Activated T-helper 17 cell treated with anti-CD3 and anti-CD28 coated beads, Interleukin-2, amount 50 U/mL, for 72 hours (primary cell): Measurements from ENCODE around the gene GOPC. TPM values are rescaled to one million over a fixed set of nuclear protein-coding genes. Genes with fewer than 3 reads are reported as not detected.
"Not testable (repeated sequence)": the region's sequence is repeated elsewhere in the genome, so short reads cannot be mapped to it uniquely, and the experiment has no call there.

ENCODE experiments used
- ATAC-seq: fragments of 150-1000 bp; cut with Tn5 transposase; replicated peaks from 2 replicates; pipeline ENCODE4 v1.10.0; 2021; ENCODE audit warnings: mild to moderate bottlenecking, moderate library complexity
- H3K27ac Mint-ChIP-seq: one replicate; pipeline ENCODE4 v1.8.0; 2022; ENCODE audit warnings: mixed read lengths
- H3K27me3 Mint-ChIP-seq: one replicate; pipeline ENCODE4 v1.8.0; 2022; ENCODE audit warnings: mixed read lengths
- H3K36me3 Mint-ChIP-seq: one replicate; pipeline ENCODE4 v1.8.0; 2022; ENCODE audit warnings: low read depth, mild to moderate bottlenecking, mixed read lengths
- H3K4me1 Mint-ChIP-seq: one replicate; pipeline ENCODE4 v1.8.0; 2022; ENCODE audit warnings: mixed read lengths
- H3K4me3 Mint-ChIP-seq: one replicate; pipeline ENCODE4 v1.8.0; 2022; ENCODE audit warnings: mild to moderate bottlenecking, mixed read lengths
- H3K9me3 Mint-ChIP-seq: one replicate; pipeline ENCODE4 v1.8.0; 2022; ENCODE audit warnings: mixed read lengths
- total RNA-seq, 2 donors: library from RNA; stranded (reverse); gene quantifications; one replicate each; pipeline ENCODE4 v1.2.3, GENCODE V29; 2022

Gene GOPC
- total RNA-seq, 2 donors from 2014 or later = 16.3 to 20.4 TPM

- Mint-ChIP-seq H3K9me3 (no peaks in the 10 kb centered on the region), H3K4me3 (no peak overlapping the region), H3K27me3 (no peaks in the 10 kb centered on the region), H3K36me3 (no peaks in the 10 kb centered on the region), H3K27ac (no peak overlapping the region), H3K4me1 (no peaks in the 10 kb centered on the region)
- ATAC-seq = no peak
Observed at GRCh38 chr6:117521791-117522502, 80.4 kb downstream of the GOPC start.

- Mint-ChIP-seq H3K36me3 (no peaks in the 10 kb centered on the region), H3K4me1 (no peaks in the 10 kb centered on the region), H3K4me3 (no peak overlapping the region), H3K27ac (no peak overlapping the region), H3K9me3 (no peaks in the 10 kb centered on the region), H3K27me3 (no peaks in the 10 kb centered on the region)
- ATAC-seq = no peak
Observed at GRCh38 chr6:117520603-117521395, 81.5 kb downstream of the GOPC start.

GRCh38 chr6:117518870-117519269 is 83.4 kb downstream of the GOPC start:
- Mint-ChIP-seq H3K4me1 (no peaks in the 10 kb centered on the region), H3K9me3 (no peaks in the 10 kb centered on the region), H3K36me3 (no peaks in the 10 kb centered on the region), H3K27ac (no peak overlapping the region), H3K27me3 (no peaks in the 10 kb centered on the region), H3K4me3 (no peak overlapping the region)
- no peak for ATAC-seq

DNA sequence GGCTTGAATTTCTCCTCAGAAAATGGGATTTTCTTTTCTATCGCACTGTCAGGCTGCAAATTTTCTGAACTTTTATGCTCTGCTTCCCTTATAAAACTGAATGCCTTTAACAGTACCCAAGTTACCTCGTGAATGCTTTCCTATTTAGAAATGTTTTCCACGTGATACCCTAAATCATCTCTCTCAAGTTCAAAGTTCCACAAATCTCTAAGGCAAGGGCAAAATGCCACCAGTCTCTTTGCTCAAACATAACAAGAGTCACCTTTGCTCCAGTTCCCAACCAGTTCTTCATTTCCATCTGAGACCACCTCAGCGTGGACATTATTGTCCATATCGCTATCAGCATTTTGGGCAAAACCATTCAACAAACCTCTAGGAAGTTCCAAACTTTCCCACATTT is 84.3 kb downstream of the GOPC start:
- H3K27me3 Mint-ChIP-seq, H3K4me3 Mint-ChIP-seq, H3K9me3 Mint-ChIP-seq, H3K27ac Mint-ChIP-seq, ATAC-seq, H3K36me3 Mint-ChIP-seq, H3K4me1 Mint-ChIP-seq: not testable (repeated sequence)

GRCh38 chr6:117515326-117515725 is 87.0 kb downstream of the GOPC start:
- Mint-ChIP-seq H3K4me1 (no peaks in the 10 kb centered on the region), H3K9me3 (no peaks in the 10 kb centered on the region), H3K27me3 (no peaks in the 10 kb centered on the region), H3K4me3 (no peak overlapping the region), H3K36me3 (no peaks in the 10 kb centered on the region), H3K27ac (no peak overlapping the region)
- no peak for ATAC-seq

DNA sequence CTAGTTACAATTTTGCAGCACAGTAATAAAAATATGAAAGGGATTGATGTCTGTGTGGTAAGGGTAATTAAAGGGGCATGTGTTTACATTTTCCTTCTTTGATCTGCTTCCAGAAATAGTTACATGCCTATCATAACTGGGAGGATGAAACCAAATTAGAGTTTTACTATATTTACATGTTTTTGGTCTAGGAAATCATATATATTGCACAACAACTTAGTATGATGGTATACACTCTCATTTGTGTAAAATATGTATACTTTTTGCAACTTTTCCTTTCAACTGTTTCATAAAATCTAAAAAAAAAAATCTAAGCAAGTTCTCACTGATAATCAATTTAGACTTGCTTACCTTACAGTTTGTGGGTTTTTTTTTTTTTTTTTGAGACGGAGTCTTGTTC is 87.7 kb downstream of the GOPC start:
- H3K36me3 Mint-ChIP-seq = no peaks in the 10 kb centered on the region
- ATAC-seq = no peak
- H3K9me3 Mint-ChIP-seq = no peaks in the 10 kb centered on the region
- no peak overlapping the region for H3K4me3 Mint-ChIP-seq
- H3K4me1 Mint-ChIP-seq = no peaks in the 10 kb centered on the region
- peaks cover 4% of the 10 kb centered on the region for H3K27me3 Mint-ChIP-seq
- H3K27ac Mint-ChIP-seq = no peak overlapping the region

DNA sequence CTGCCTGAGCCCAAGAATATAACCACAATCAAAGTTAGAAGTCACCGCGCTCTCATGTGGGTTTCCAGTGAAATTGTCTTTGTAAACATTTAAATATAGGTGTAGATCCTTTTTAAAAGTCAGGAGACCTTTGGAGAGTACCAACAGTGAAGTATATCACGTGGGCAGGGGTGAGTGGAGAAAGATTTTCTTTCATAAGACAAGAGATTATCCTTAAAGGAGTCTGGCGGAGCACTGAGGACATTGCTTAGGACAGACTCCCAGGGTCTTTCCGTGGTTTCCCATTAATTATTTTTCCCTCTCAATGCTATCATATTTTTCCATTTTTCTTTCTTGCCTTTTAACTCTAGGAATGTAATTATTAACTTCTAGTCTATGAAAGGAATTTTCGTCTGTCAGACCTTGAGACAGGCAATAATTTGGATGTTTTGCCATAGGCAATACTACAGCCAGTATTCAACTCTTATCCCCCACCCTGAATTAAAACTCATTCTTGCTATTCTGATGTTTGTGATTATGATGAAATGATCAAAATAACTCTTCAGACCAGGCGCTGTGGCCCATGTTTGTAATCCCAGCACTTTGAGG is 88.4 kb downstream of the GOPC start:
- no peak overlapping the region for H3K4me3 Mint-ChIP-seq
- peaks cover 5% of the 10 kb centered on the region for H3K27me3 Mint-ChIP-seq
- no peak overlapping the region for H3K27ac Mint-ChIP-seq
- no peak for ATAC-seq
- no peaks in the 10 kb centered on the region for H3K36me3 Mint-ChIP-seq
- H3K4me1 Mint-ChIP-seq = no peaks in the 10 kb centered on the region
- no peaks in the 10 kb centered on the region for H3K9me3 Mint-ChIP-seq

DNA sequence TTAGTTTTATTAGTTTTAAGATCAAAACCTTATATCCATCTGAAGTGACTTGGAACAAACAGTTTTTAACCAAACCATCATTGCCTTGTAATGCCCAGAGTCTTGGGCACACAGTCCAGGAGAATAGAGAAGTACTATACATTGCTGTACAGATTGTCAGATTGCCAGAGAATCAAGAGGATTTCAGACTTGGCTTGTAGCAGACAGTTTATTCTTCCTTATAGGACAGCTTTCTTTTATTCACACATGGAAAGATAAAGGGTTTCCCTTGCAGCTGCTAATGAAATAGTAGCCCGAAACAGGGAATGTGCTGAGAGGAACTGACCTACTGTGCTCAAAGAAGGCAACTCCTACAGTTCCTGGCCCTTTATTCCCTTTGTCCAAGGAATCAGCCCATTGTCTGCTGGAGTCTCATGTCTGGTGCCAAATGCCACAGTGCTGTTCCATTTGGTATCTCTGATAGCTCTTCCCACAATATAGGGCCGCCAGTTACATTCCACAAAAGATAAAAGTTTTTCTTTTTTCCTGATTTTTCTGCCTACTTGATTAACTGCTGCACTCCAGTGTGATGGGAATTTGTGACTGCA is 89.2 kb downstream of the GOPC start:
- Mint-ChIP-seq H3K27me3 (peaks cover 5% of the 10 kb centered on the region), H3K4me3 (no peak overlapping the region), H3K4me1 (no peaks in the 10 kb centered on the region), H3K36me3 (no peaks in the 10 kb centered on the region), H3K9me3 (no peaks in the 10 kb centered on the region), H3K27ac (no peak overlapping the region)
- no peak for ATAC-seq

DNA sequence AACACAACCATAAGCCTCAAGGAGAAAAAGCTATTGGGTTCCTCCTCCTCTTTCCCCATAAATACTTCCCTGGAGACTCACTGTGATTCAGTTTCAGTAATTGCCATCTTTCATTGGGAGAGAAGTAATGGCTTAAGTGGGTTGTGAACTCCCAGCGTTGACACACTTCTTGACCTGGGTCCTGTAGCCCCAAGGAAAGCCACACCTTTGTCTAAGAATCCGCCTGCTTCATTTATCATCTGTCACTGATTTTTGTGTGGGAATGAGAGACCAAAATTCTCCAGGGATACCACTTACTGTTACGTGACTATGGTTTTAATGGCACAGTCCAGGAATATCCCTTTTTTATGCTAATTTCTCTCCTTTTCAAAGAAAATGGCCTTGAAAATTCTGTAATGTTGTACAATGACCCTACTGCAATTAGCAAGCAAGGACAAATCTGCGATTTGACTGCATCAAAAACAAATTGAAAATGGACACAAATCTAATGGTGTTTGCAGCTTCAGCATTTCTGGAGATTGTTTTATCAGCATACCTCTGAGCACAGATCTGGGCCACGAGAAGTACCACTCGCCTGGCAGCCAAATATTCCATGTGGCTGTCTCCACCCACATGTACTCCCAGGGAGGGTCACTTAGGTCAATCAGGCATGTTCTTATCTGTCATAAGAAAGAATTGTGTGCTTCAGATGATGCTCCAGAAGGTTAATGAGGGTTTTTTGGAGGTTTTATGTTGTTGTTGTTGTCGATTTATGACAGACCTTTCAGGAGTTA is 90.1 kb downstream of the GOPC start:
- no peak overlapping the region for H3K4me3 Mint-ChIP-seq
- H3K36me3 Mint-ChIP-seq = no peaks in the 10 kb centered on the region
- no peak overlapping the region for H3K27ac Mint-ChIP-seq
- no peaks in the 10 kb centered on the region for H3K4me1 Mint-ChIP-seq
- peaks cover 5% of the 10 kb centered on the region for H3K27me3 Mint-ChIP-seq
- H3K9me3 Mint-ChIP-seq = no peaks in the 10 kb centered on the region
- ATAC-seq = no peak

Other genes starting within 250 kb of the GOPC start
- gene ROS1, start 176.6 kb downstream of the GOPC start, total RNA-seq = not detected
- gene DCBLD1, start 119.8 kb downstream of the GOPC start, total RNA-seq = 1 to 10 TPM; 1.8 to 2.9 TPM
- 10 to 100 TPM; 34.5 to 43.5 TPM for gene NUS1, start 73.0 kb upstream of the GOPC start, total RNA-seq